Skeletal muscle tissue (tissue), 4 donors: ENCODE measurements around the gene ATP1A2. TPM values are rescaled to one million over a fixed set of nuclear protein-coding genes. Genes with fewer than 3 reads are reported as not detected.

Source experiments
- H3K27ac ChIP-seq: one replicate; pipeline ENCODE4 v1.7.0; 2013; ENCODE audit warnings: mild to moderate bottlenecking, low read depth, low read length, inconsistent platforms
- H3K27me3 ChIP-seq, 3 donors: one replicate each; pipeline ENCODE4 v1.7.0; 2013; ENCODE audit warnings: low read length in 3 of 3; ENCODE audit not compliant: control insufficient read depth in 3 of 3, insufficient read depth in 3 of 3
- H3K36me3 ChIP-seq, 3 donors: one replicate each; pipeline ENCODE4 v1.7.0; 2013; ENCODE audit warnings: low read length in 3 of 3; ENCODE audit not compliant: control insufficient read depth in 3 of 3, insufficient read depth in 3 of 3
- H3K4me1 ChIP-seq, 3 donors: one replicate each; pipeline ENCODE4 v1.7.0; 2013; ENCODE audit warnings: low read length in 3 of 3, mild to moderate bottlenecking in 3 of 3; ENCODE audit not compliant: control insufficient read depth in 3 of 3, insufficient read depth in 3 of 3
- H3K4me3 ChIP-seq, 3 donors: one replicate each; pipeline ENCODE4 v1.7.0; 2013; ENCODE audit warnings: low read length in 3 of 3
- H3K9ac ChIP-seq, 3 donors: one replicate each; pipeline ENCODE4 v1.7.0; 2013; ENCODE audit warnings: low read length in 3 of 3, mild to moderate bottlenecking in 3 of 3, moderate library complexity in 2 of 3, low read depth in 1 of 3
- H3K9me3 ChIP-seq, 3 donors: one replicate each; pipeline ENCODE4 v1.7.0; 2013; ENCODE audit warnings: low read length in 3 of 3; ENCODE audit not compliant: control insufficient read depth in 3 of 3
- total RNA-seq: library from RNA; depleted of rRNA; stranded (reverse); fragments of >200 nt; gene quantifications from one replicate; pipeline ENCODE4 v1.2.3, GENCODE V29; 2014
- donor health status: Osteomylitis.

The ATP1A2 gene
- total RNA-seq, 1 donor from 2014 or later: 38.1 TPM

DNA sequence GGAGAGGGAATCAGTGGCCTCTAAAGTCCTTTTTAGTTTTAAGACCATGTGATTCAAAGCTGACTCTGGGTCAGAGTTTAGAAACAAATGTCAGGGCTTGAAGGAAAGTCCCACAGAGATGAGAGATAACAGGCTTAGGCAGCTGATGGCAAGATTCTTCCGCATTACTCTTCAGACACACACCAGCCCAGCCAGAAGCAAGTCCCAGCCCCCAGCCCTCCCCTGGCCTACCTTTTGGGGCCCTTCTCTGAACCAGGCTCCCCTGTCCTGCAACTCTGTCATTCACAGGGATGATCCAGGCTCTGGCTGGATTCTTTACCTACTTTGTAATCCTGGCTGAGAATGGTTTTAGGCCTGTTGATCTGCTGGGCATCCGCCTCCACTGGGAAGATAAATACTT lies 61.7 kb downstream of the ATP1A2 start:
- H3K27ac ChIP-seq: no peak overlapping the region
- H3K9ac ChIP-seq: no peak overlapping the region
- H3K27me3 ChIP-seq: no peaks in the 10 kb centered on the region
- peaks cover 0 to 5% (median 0%) of the 10 kb centered on the region in 3 donors for H3K4me1 ChIP-seq
- H3K9me3 ChIP-seq: no peaks in the 10 kb centered on the region
- H3K4me3 ChIP-seq: no peak overlapping the region
- no peaks in the 10 kb centered on the region for H3K36me3 ChIP-seq

DNA sequence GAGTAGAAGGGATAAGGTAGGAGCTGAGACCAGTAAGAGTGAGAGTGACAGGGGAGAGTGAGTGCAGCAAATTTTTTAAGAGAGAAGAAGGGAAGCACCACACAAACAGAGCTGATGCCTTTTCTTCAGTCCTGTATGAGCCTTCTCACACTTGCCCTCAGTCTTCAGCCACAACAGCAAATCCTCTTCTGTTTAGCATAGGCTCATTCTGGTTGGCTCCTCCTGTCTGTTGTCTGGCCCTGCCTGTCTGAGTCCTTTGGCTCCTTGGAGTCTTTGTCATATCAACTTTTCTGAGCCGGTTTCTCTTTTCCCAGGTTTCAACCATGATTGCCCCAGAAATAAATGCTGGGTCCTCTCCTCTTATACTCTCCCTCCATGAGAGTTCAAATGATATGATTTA lies 62.1 kb downstream of the ATP1A2 start:
- Histone ChIP-seq H3K9ac (no peak overlapping the region), H3K9me3 (no peaks in the 10 kb centered on the region), H3K36me3 (no peaks in the 10 kb centered on the region), H3K4me1 (peaks cover 0 to 5% (median 0%) of the 10 kb centered on the region in 3 donors), H3K27me3 (no peaks in the 10 kb centered on the region), H3K4me3 (no peak overlapping the region), H3K27ac (no peak overlapping the region)

DNA sequence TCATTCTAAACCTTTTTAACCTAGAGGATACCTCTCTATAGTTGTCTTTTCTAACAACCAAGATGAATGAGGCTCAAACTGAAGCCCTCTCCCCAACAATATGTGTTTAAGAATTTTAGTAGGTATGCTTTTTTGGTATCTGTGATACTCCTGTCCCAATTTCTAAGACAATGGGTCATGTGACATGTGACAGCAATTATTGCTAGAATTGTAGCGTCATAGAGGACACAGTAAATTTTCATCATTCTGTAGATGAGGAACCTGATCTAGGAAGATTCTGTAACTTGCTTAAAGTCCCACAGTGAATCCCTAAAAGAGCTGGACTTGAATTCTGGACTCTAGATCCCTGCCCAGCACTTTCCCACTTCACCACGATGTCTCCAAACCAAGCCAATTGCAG lies 63.2 kb downstream of the ATP1A2 start:
- Histone ChIP-seq H3K36me3 (no peaks in the 10 kb centered on the region), H3K27ac (no peak overlapping the region), H3K27me3 (no peaks in the 10 kb centered on the region), H3K9ac (no peak overlapping the region), H3K4me1 (peaks cover 0 to 5% (median 0%) of the 10 kb centered on the region in 3 donors), H3K4me3 (no peak overlapping the region), H3K9me3 (no peaks in the 10 kb centered on the region)

DNA sequence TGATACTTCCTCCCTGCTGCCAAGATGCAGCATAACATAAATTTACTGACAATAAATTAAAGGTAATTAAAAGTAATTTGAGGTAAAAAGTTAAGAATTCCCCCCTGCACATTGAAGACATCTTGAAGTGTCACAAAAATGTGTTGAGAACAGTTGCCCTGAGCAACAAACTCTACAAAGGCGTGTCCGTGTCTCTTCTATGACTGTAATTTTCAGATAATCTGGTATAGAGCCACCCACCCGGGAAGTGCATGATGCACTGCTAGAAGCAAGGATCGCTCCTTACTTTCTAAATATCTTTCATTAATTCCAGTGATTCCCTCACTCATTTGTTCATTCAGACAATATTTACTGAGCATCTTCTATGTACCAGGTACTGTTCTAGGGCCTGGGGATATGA lies 63.8 kb downstream of the ATP1A2 start:
- no peaks in the 10 kb centered on the region for H3K36me3 ChIP-seq
- no peak overlapping the region for H3K27ac ChIP-seq
- no peaks in the 10 kb centered on the region for H3K9me3 ChIP-seq

DNA sequence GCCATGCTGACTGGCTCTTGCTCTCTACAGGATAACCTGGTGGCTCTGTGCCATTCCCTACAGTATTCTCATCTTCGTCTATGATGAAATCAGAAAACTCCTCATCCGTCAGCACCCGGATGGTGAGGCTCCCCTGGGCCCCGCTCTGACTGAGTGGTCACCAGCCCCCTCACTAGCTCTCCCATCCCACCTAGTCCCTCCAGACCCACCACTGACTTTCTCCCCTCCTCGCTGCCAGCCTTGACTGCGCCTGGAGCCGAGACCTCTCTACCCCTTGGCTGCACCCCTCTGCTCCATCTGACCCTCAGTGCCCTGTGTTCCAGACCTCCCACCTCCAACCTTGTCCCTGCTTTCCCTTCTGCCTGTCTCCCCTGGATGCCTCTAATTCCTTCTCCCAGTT lies 70.7 kb downstream of the ATP1A2 start:
- Histone ChIP-seq H3K9ac (no peak overlapping the region), H3K27ac (no peak overlapping the region), H3K36me3 (peaks cover 0 to 8% (median 4%) of the 10 kb centered on the region in 3 donors), H3K4me1 (peaks cover 18 to 36% (median 31%) of the 10 kb centered on the region in 3 donors), H3K9me3 (no peaks in the 10 kb centered on the region), H3K27me3 (no peaks in the 10 kb centered on the region), H3K4me3 (no peak overlapping the region)

More for the DNA sequence above, 63.8 kb downstream of the ATP1A2 start:
- Histone ChIP-seq H3K4me1 (peaks cover 0 to 5% (median 0%) of the 10 kb centered on the region in 3 donors), H3K9ac (no peak overlapping the region), H3K27me3 (no peaks in the 10 kb centered on the region), H3K4me3 (no peak overlapping the region)

DNA sequence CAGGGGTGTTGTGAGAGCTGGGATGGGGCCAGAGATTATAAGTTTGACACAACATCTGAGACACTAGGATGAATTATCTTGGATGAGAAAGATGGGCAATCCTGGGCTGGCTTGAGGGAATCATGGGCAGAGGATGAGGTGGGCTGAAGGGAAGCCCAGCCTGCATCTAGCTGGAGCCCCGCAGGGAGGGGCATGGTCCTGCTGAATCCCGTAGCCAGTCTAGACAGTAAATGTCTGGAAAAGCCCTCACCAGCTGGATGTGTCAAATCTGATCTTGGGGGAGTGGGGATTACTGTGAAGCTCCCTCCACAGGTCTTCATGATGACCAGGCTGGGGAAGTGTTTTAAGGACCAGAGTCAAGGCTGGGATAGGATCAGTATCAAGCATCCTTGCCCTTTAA lies 71.2 kb downstream of the ATP1A2 start:
- Histone ChIP-seq H3K36me3 (peaks cover 0 to 8% (median 4%) of the 10 kb centered on the region in 3 donors), H3K27ac (peak overlapping the region; percentile 96), H3K9ac (no peak overlapping the region), H3K4me3 (no peak overlapping the region), H3K9me3 (no peaks in the 10 kb centered on the region), H3K4me1 (peaks cover 18 to 36% (median 31%) of the 10 kb centered on the region in 3 donors), H3K27me3 (no peaks in the 10 kb centered on the region)

DNA sequence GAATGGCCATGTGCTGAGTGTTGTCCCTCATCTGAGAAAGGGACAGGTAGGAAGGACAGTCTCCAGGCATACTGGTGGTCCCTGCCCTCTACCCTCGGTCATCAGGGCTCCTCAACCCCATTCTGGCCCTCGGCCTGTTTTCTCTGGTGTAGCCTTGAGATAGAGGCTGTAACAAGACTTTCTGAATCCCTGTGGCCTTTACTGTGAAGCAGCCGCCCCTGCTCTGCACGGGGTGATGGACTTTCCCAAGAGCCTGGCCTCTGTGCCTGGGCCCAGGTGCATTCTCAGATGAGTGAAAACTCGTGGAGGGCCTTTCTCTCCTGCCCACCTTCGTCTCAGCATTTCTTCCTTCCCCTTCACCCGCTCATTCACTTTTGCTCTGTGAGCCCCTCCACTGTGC lies 71.8 kb downstream of the ATP1A2 start:
- peaks cover 18 to 40% (median 31%) of the 10 kb centered on the region in 3 donors for H3K4me1 ChIP-seq
- H3K9ac ChIP-seq: peak overlapping the region in 1 of 3 donors; percentile 25
- H3K36me3 ChIP-seq: peaks cover 0 to 10% (median 4%) of the 10 kb centered on the region in 3 donors
- peak overlapping the region; percentile 96 for H3K27ac ChIP-seq
- no peaks in the 10 kb centered on the region for H3K27me3 ChIP-seq
- no peaks in the 10 kb centered on the region for H3K9me3 ChIP-seq
- no peak overlapping the region for H3K4me3 ChIP-seq

DNA sequence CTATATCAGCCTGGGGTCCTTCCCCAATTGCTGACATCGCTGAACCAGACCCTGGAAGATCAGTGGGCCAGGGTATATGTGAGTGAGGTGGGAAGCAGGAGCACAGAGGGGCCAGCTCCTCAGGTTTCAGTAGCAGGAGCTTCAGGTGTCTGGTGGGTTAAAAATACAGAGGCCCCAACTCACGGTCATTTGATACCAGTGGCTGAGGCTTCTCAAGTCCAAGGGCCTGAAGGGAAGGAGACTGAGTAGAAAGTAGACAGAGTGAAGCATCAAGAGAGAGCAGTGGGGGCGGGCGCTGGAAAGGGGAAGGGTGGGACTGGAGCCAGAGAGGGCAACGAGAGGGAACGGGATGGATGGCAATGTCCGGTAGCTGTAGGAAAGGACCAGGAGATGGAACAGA lies 72.8 kb downstream of the ATP1A2 start:
- Histone ChIP-seq H3K36me3 (peaks cover 0 to 10% (median 4%) of the 10 kb centered on the region in 3 donors), H3K9ac (peak overlapping the region in 2 of 3 donors; percentile 28 to 99), H3K4me3 (peak overlapping the region; percentile 74 to 97 (median 82)), H3K4me1 (peaks cover 22 to 46% (median 37%) of the 10 kb centered on the region in 3 donors), H3K9me3 (no peaks in the 10 kb centered on the region), H3K27ac (peak overlapping the region; percentile 96), H3K27me3 (no peaks in the 10 kb centered on the region)

DNA sequence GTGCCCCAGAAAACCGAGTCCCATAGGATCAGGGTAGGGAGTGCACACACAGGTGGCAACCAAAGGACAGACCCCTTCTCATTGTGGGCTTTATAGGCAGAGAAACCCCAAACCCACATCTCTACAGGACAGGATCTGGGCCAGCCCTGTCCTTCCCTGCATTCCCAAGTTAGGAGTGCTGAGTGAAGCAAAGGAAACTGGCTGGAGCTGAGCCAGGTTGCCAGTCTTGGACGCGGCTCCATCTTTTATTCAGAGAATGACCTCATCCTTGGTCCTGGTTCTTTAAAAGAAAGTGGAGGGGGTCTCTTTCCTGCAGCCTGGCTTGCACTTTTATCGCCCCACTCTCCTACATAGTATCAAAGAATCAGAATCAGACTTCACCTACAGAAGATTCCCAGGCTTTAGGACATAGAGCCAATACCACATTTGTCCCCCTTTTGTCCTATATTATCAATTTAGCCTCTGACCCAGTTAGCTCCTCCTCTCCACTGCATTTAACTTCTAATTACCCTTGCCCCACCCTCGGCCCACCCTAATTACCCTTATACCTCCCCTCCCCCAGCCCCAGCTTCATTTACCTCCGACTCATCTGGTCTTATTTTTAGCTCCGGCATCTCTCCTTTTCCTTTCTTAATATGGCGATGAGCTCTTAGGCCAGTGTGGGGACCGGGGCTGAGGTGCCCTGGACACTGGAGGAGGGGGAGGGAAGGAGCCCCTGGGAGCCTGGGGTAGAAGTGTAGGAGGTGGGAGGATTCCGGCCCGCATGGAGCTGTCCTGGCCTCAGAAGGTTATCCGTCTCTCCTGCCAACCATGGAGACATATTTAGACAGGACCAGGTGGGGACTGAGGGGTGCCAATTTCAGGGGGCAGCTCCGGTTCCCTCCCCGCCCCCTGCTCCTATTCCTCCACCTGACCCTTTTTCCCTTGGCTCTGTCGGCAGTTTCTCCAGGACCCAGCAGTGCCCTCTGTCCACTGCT lies 74.4 kb downstream of the ATP1A2 start, which contains the start of gene CASQ1:
Gene CASQ1, plus strand, starts transcription at position 927 of the 977 bp plus-strand sequence. CDS start 177 bp downstream, outside the sequence.
- peak within 1 kb of the TSS; percentile 82 to 97 (median 93) for H3K4me3 ChIP-seq
- no peaks in the 10 kb centered on the region for H3K9me3 ChIP-seq
- H3K36me3 ChIP-seq: peaks cover 14 to 26% (median 17%) of the 10 kb centered on the region in 3 donors
- H3K27ac ChIP-seq: peak within 1 kb of the TSS; percentile 96
- peak within 1 kb of the TSS; percentile 95 to 99 (median 98) for H3K9ac ChIP-seq
- no peaks in the 10 kb centered on the region for H3K27me3 ChIP-seq
- H3K4me1 ChIP-seq: peaks cover 38 to 62% (median 53%) of the 10 kb centered on the region in 3 donors

DNA sequence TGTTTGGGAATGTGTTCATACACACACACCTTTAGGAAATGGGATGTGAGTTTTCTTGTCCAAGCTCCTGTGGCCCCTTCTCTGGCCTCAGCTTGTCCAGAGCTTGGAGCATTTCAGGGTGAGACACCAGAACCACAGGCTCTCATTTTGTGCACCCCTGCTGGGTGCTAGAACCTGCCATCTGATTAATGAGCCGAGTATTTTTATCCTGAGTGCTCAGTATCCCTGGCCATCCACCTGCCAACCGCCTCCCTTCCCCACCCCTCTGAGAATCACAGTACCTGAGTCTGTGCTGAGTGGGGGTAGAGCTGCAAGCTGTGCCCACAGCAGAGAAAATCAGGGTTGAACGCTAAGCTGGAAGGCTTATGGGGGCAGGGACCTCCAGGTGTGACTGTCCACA lies 76.2 kb downstream of the ATP1A2 start:
- peak overlapping the region; percentile 95 to 99 (median 98) for H3K9ac ChIP-seq
- peaks cover 55 to 72% (median 64%) of the 10 kb centered on the region in 3 donors for H3K4me1 ChIP-seq
- H3K36me3 ChIP-seq: peaks cover 31 to 42% (median 34%) of the 10 kb centered on the region in 3 donors
- no peaks in the 10 kb centered on the region for H3K27me3 ChIP-seq
- peak overlapping the region; percentile 96 for H3K27ac ChIP-seq
- peak overlapping the region; percentile 82 to 97 (median 93) for H3K4me3 ChIP-seq
- H3K9me3 ChIP-seq: no peaks in the 10 kb centered on the region
